CMK (cell line): ENCODE data around the gene IL27RA.

ENCODE experiments used
- DNase-seq: peaks from one replicate; pipeline ENCODE4 v3.0.0-alpha.2; 2010; ENCODE audit warnings: low read depth

IL27RA gene

GRCh38 chr19:14089412-14089661, 57.8 kb downstream of the IL27RA start:
- no peak for DNase-seq

- no peak for DNase-seq
Observed at GRCh38 chr19:14089662-14090508, 58.3 kb downstream of the IL27RA start.

GRCh38 chr19:14090509-14091080, 59.0 kb downstream of the IL27RA start, which contains the start of gene SAMD1:
SAMD1 (minus strand) TSS chr19:14090751.
- DNase-seq: no peak

GRCh38 chr19:14091081-14091812, 59.7 kb downstream of the IL27RA start:
- no peak for DNase-seq

- DNase-seq: no peak
Observed at GRCh38 chr19:14091813-14092462, 60.4 kb downstream of the IL27RA start.

GRCh38 chr19:14093117-14093823, 61.7 kb downstream of the IL27RA start:
- no peak for DNase-seq

- DNase-seq: no peak
Observed at GRCh38 chr19:14094854-14095253, 63.3 kb downstream of the IL27RA start.

- no peak for DNase-seq
Observed at GRCh38 chr19:14096272-14096992, 64.9 kb downstream of the IL27RA start.

- DNase-seq: no peak
Observed at GRCh38 chr19:14097532-14098151, 66.1 kb downstream of the IL27RA start.

GRCh38 chr19:14101003-14101545, 69.5 kb downstream of the IL27RA start:
- no peak for DNase-seq

GRCh38 chr19:14102102-14102696, 70.6 kb downstream of the IL27RA start:
- no peak for DNase-seq

GRCh38 chr19:14102756-14103155, 71.2 kb downstream of the IL27RA start:
- no peak for DNase-seq
